COLO668 (cell line): ENCODE measurements around the gene EPHA10.

Source experiments
- DNase-seq: peaks from one replicate; lab custom pipeline; 2025; ENCODE audit not compliant: unreplicated experiment; lab: John Stamatoyannopoulos, UW

Gene EPHA10

DNA sequence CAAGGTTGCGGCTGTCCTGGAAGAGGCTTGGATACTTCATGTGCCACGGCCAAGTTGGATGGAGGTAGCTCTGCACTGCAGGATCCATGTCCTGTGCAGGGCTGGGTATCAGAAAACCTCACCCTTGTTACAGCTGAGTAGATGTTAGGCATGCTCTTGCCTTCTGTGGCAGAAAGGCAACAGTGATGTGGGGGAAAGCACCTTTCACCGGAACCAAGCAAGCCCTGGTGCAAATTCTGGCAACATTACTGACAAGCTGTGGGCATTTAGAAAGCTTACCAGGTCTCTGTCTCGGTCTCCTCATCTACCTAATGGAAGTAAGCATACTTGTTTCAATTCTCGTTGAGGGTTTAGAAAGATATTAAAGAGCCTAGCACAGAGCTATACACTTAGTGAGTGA lies 87.1 kb downstream of the EPHA10 start:
- no peak for DNase-seq

DNA sequence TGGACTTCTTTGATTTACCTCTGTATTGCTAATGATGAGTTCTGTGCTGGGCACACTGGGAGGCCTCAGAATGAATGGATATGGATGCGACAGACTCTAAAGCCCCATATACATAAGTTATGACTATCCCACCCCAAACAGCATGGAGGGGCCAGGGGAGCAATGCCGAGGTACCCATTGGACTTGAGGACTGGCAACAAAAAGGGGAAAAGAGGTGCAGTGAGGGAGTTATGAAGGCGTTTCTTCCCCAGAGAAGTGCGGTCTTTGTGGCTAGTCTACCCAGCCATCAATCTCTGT lies 87.8 kb downstream of the EPHA10 start:
- DNase-seq: no peak

DNA sequence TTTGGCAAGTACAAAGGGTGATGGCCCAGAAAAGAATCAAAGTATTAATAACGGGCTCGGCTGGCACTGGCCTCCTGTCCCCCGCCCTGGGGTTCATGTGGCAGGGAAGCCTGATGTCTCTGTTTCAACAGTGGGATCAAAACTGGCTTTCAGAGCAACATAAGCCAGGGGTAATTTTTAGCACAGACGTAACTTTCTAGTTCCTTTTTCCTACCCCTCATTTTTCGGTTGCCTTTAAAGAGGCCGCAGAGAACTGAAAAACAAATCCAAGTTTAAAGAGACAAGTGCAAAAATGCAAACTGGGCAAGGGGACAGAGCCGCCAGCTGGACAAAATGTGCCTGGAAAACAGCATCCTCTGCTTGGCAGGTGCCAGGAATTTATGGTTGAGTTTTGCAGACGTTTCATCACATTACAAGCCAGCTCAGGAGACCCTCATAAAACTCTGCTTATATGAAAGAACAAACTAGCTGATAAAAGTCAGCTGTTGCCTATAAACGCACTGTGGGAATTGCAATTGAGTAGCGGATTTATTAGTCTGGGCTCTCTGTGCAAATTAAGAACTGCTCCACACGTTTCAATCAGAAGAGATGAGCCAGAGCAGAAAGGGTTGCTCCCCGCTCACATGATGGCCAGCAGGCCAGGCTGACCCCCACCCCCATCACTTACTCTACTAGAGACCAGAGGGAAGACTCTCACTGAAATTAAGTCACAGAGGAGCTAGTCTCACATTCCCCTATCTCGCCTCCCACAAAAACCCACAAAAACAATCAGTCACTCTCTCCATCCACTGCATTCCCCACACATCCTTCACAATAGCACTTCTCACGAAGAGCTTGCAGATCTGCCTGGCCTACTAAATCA lies 88.4 kb downstream of the EPHA10 start:
- DNase-seq: no peak

DNA sequence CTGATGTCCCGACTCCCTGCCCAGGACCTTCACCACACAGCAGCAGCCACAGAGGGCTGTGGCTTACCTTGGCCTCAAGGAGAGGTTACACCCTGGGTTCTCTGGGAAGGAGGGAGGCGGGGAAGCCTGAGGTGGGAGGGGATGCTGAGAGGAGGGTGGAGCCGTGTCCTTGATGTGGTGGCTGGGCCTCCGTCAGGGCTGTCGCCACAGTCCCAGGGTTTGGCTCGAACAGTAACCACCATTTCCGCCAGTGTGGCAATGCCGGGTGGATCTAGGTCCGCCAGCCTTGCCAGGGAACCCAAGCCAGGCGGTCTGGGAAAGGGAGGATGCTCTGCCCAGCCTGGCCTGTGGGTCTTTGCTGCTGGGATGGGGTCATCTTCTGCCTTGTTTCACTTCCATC lies 91.0 kb downstream of the EPHA10 start:
- no peak for DNase-seq

DNA sequence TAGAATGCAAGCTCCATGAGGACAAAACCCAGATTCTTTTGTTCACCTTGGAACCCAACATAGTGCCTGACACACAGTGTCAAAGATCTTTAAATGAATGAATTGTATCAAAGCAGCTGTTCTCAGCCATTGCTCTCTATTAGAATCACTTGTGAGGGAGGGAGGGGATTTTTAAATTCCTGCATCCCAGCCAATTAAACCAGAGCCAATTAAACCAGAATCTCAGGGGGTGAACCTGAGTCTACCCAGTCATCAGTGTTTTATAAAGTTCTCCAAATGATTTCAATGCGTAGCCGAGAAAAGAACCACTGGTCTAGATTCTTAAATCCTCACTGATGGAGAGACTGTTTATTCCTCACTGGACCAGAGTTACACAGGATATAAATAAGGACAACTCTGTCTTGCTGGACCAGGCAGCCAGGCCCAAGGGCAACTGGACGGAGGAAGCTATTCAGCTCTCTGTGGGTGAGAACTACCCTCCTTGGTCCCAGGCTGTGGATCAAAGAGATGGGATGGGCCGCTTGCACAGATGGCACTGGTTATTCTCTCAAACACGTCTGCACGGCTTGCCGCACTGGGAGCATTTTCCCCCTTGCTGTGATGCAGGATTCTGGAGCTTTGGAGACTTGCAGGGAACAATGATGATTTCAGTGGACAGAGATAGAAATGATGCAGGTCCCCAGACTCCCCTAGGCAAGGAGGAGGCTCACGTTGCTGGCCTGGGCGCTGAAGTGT lies 92.6 kb downstream of the EPHA10 start:
- no peak for DNase-seq

DNA sequence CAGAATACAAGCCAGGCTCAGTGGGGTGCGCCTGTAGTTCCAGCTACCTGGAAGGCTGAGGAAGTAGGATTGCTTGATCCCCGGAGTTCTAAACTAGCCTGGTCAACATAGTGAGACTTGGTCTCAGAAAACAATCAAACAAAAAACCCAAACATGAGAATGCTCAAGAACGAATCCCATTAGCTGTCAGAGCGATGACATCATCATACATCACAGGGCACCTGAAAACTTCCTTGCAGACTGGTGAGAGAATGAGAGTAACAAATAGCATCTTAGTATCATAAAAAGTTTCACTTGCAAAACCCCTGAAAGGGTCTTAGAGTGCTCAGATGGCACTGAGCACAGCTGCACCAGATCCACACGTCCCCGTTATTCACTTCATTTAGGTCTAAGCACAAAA lies 93.7 kb downstream of the EPHA10 start:
- DNase-seq: no peak

DNA sequence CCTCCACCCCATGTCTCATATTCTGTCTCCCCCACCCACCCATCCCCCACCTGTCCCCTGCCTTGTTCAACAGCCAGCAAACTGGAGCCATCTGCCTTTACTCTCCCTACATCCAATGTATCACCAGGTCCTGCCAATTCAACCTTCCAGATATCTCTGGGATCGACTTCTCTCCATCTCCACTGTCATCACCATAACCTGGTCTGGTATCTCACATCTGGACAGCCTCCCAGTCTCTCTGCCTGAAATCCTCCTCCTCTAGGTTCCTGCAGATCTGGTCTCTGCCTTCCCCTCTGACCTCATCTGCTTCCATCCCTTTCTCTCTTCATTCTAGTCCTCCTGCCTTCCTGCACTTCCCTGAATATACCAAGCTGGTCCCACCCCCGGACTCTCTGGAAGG lies 94.8 kb downstream of the EPHA10 start:
- no peak for DNase-seq

DNA sequence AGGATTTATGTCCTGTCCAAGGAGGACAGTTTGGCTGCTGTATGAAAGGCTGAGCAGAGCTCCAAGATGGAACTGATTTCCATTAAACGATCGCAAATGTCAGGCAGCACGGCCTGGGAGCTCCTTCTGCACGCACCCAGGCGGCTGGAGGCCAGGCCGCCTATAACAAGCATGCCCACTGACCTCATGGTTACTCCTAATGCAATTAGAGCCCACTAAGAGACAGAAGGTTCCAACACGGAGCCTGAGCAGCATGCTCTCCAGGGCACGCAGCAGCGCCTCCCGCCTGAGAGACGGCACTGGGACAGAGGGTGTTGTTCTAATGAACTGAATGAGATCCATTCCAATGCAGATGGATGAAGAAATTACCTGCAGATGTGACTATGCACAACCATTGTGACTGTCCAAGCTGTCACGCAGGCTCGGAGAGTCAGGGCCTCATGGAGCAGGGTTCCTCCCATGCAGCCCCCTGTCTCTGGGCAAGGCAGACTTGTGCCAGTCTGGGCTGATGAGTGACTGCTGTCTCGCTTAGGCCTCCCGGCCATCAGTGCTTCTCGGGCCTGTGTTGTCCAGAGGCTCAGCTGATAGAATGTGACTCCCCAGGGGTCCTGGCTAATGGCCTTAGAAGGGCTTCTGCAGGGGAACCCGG lies 97.8 kb downstream of the EPHA10 start:
- DNase-seq: no peak

DNA sequence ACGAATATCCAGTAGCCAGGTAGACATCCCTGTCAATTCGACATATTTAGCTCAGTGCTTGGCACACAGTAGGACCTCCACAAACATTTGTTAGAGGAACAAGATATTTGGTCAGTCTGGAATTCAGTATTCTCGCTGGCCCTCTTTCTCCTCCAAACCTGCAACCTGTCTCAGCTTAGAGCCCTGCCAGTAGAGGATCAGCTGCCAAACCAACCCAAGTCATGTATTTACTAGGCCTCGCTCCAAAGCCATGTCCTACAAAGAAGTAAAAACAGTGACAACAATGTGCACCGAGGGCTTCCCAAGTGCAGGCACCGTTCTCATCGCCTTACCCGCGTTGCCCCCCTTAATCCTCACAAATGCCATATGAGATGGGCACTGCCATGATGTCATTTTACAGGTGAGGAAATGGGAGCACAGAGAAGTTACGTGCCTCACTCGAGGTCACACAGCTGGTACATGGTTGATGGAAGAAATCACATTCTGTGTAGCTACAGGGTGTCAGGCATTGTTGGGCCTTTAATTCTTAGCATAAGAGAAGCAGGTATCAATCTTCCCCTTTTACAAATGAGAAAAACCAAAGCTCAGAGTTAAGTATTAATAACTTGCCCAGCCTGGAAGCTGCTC lies 98.6 kb downstream of the EPHA10 start:
- DNase-seq: no peak
